RWPE2 (cell line): ENCODE results near the gene KCNH1.

Source experiments
- ATAC-seq: fragments of 200-7000 bp; cut with Tn5 transposase; 3 replicates; pipeline ENCODE4 v1.9.1; 2021; ENCODE audit warnings: low read depth
- DNase-seq: peaks from one replicate; pipeline ENCODE4 v3.0.0-alpha.2; 2020; ENCODE audit warnings: low spot score
- H3K27ac ChIP-seq: fragments of 450-650 bp; 2 replicates; pipeline ENCODE4 v1.5.1; 2017; ENCODE audit warnings: mild to moderate bottlenecking; ENCODE audit not compliant: poor library complexity, severe bottlenecking
- H3K27me3 ChIP-seq: fragments of 250-450 bp; sonication (Bioruptor Pico); 2 replicates; pipeline ENCODE4 v1.5.1; 2021; ENCODE audit warnings: mild to moderate bottlenecking, moderate library complexity; ENCODE audit not compliant: insufficient read depth, poor library complexity, severe bottlenecking
- H3K36me3 ChIP-seq: fragments of 250-450 bp; sonication (Bioruptor Pico); 2 replicates; pipeline ENCODE4 v1.5.1; 2020; ENCODE audit warnings: low read depth, mild to moderate bottlenecking, moderate library complexity
- H3K4me1 ChIP-seq: fragments of 250-450 bp; sonication (Bioruptor Pico); 2 replicates; pipeline ENCODE4 v1.5.1; 2021; ENCODE audit warnings: mild to moderate bottlenecking, moderate library complexity; ENCODE audit not compliant: insufficient read depth, poor library complexity, severe bottlenecking
- H3K4me3 ChIP-seq: fragments of 250-450 bp; sonication (Bioruptor Pico); 2 replicates; pipeline ENCODE4 v1.5.1; 2021; ENCODE audit warnings: mild to moderate bottlenecking, moderate library complexity; ENCODE audit not compliant: severe bottlenecking
- H3K9me3 ChIP-seq: fragments of 250-450 bp; sonication (Bioruptor Pico); 2 replicates; pipeline ENCODE4 v1.5.1; 2021; ENCODE audit warnings: mild to moderate bottlenecking, moderate library complexity; ENCODE audit not compliant: severe bottlenecking
- TF ChIP-seq, protein P1 (sequence below): fragments of 450-650 bp; IDR thresholded peaks from one replicate; pipeline ENCODE4 v1.5.1; 2017; ENCODE audit warnings: mild to moderate bottlenecking, moderate library complexity; ENCODE audit not compliant: poor library complexity, severe bottlenecking

The KCNH1 gene

DNA sequence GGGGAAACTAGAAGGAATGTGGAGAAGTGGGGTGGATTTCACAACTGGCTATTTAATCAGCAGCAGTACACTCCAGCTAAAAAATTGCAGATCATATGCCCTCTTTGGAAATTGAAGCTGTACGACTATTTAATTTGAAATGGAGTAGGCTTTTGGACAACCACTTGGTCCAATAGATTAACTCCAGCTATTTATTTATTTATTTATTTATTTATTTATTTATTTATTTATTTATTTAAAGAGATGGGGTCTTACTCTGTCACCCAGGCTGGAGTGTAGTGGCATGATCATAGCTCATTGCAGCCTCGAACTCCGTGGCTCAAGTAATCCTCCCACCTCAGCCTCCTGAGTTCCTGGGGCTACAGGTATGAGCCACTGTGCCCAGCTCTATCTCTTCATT is 312.3 kb downstream of the KCNH1 start:
- DNase-seq (no peak), ATAC-seq (no peak)
- Histone ChIP-seq H3K4me1 (no peaks in the 10 kb centered on the region), H3K9me3 (no peaks in the 10 kb centered on the region), H3K27ac (no peak overlapping the region), H3K4me3 (no peak overlapping the region), H3K36me3 (no peaks in the 10 kb centered on the region), H3K27me3 (no peaks in the 10 kb centered on the region)
- TF ChIP-seq, protein P1, sequence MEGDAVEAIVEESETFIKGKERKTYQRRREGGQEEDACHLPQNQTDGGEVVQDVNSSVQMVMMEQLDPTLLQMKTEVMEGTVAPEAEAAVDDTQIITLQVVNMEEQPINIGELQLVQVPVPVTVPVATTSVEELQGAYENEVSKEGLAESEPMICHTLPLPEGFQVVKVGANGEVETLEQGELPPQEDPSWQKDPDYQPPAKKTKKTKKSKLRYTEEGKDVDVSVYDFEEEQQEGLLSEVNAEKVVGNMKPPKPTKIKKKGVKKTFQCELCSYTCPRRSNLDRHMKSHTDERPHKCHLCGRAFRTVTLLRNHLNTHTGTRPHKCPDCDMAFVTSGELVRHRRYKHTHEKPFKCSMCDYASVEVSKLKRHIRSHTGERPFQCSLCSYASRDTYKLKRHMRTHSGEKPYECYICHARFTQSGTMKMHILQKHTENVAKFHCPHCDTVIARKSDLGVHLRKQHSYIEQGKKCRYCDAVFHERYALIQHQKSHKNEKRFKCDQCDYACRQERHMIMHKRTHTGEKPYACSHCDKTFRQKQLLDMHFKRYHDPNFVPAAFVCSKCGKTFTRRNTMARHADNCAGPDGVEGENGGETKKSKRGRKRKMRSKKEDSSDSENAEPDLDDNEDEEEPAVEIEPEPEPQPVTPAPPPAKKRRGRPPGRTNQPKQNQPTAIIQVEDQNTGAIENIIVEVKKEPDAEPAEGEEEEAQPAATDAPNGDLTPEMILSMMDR, result no peak

DNA sequence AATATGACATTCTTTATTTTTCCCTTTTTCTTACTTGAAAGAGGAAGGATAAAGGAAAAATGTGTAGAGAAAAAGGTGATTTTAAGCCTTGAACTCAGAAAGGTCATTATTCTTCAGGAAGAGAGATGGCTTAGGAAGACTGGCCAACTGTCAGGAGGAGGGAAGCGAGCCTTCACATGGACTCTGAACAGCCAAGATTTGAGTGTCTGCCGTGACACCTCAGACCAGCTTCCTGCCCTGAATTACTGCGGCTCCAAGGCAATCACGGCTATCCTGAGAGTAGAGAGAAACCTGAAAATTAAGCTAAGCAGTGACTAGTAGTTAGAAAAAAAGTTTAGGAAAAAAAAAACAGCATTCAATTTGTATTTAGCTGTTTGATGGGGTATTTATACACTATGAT is 314.7 kb downstream of the KCNH1 start:
- ATAC-seq (no peak), DNase-seq (no peak)
- H3K27me3 ChIP-seq, result no peaks in the 10 kb centered on the region
- no peaks in the 10 kb centered on the region for H3K4me1 ChIP-seq
- H3K9me3 ChIP-seq, result no peaks in the 10 kb centered on the region
- no peak overlapping the region for H3K4me3 ChIP-seq
- no peak overlapping the region for H3K27ac ChIP-seq
- TF ChIP-seq, protein P1, result no peak
- no peaks in the 10 kb centered on the region for H3K36me3 ChIP-seq

DNA sequence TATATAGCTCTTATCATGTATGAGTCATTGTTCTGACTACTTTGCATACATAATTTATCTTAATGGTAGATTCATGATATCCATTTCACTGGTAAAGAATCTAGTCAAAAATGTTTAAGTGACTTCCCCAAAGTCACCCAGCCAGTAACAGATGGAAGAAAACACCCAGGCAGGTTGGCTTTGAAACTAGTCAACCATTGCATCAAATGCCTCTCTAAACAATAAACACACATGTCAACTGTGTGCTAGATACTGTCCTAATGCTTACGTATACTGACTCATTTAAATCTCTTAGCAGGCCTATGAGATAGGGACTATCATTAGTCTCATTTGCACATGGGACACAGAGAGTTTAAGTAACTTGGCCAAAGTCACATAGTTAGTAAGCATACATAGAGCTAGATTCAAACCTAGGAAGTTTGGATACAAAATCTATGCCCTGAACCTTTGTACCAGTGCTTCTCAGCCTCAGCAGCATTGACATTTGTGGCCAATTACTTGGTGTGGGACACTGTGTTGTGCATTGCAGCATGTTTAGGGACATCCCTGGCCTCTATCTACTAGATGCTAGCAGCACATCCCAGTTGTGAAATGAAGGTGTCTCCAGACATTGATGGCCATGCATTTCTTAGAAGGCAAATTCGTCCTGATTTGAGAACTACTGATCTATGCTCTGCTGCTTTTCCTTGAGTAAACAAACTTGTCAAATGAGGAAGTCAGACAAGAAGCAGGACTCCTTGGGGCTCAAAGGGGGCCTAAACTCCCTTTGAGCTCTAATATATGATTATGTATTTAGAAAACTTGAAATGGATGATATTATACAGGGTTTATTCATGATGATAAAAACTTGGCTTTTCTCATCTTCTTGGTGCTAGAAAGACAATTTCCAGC is 316.3 kb downstream of the KCNH1 start:
- Histone ChIP-seq H3K27ac (no peak overlapping the region), H3K4me1 (no peaks in the 10 kb centered on the region), H3K36me3 (no peaks in the 10 kb centered on the region), H3K9me3 (no peaks in the 10 kb centered on the region), H3K4me3 (no peak overlapping the region), H3K27me3 (no peaks in the 10 kb centered on the region)
- ATAC-seq, result no peak
- TF ChIP-seq, protein P1, result no peak
- no peak for DNase-seq

DNA sequence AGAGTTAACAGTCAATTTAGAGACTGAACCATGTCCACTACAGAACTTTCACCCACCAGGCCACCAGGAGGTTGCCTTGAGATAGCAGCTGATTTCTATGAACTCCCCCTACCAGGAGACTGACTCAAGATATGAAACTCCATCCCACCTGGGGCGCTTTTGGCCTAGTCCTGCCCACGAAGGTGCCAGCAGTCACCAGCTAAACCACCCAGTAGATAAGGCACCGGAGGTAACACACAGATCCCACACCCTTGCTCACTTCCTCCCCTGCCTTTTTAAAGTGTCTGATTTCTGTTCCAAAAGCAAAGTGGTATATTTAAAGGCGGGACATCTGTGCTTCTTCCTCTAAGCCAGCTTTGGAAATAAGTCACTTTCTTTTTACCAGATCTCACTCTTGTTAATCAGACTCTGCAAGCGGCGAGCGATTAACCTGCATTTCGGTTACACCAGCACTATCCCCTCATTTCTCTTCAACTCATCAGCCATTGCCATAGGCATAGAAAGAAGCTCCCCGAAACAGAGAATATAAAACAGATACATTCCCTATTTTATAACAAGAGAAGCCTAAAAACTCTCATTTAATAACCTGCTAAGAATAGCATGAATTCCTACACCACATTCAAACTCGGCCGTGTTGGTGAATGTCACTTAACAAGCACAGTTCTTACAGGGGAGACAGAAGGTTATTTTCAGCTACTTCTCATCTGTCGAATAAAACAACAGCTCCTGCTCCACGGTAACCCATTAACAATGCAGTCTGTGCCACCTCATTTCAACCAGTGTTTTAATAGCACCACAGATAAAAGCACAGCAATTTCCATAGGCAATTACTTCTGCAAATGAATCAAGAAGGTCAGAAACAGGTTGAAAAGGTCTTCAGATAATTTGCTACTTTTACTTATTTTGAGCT is 318.1 kb downstream of the KCNH1 start:
- Histone ChIP-seq H3K4me3 (no peak overlapping the region), H3K36me3 (no peaks in the 10 kb centered on the region), H3K9me3 (no peaks in the 10 kb centered on the region), H3K27ac (no peak overlapping the region), H3K27me3 (no peaks in the 10 kb centered on the region), H3K4me1 (no peaks in the 10 kb centered on the region)
- DNase-seq (no peak), ATAC-seq (no peak)
- TF ChIP-seq, protein P1, result no peak
